ENCODE data around the gene LBHD2. TPM values are rescaled to one million over a fixed set of nuclear protein-coding genes. Genes with fewer than 3 reads are reported as not detected.

LBHD2 gene
- total and polyA plus RNA-seq, 4 donors: 0.47 to 0.53 TPM; not detected in 2

DNA sequence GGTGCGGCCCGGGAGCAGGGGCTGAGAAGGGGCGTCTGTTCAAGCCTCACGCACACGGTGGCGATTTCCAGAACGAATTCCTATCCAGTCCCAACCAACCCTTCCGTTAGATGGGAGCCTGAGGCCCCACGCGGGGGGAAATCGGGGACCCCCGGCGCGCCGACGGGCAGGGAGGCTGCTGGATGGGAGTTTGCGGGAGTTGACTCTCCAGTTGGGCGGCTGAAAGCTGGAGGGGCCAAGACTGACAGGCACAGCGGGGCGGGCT is 20.3 kb downstream of the LBHD2 start:
- Histone ChIP-seq H3K27ac (ENCODE audit: low read depth in 1 of 2, low read length in 2 of 2) (peak overlapping the region in 1 of 2 donors; percentile 70), H3K9ac (ENCODE audit: low read depth in 1 of 2, low read length in 2 of 2) (no peak overlapping the region), H3K4me1 (ENCODE audit: control insufficient read depth in 4 of 4, insufficient read depth in 4 of 4, low read length in 3 of 4) (peaks cover 33 to 90% (median 74%) of the 10 kb centered on the region in 4 donors), H3K36me3 (ENCODE audit: control insufficient read depth in 4 of 4, insufficient read depth in 3 of 4, low read depth in 1 of 4, low read length in 3 of 4) (no peaks in the 10 kb centered on the region), H3K27me3 (ENCODE audit: control insufficient read depth in 4 of 4, insufficient read depth in 4 of 4, low read length in 3 of 4) (no peaks in the 10 kb centered on the region), H3K9me3 (ENCODE audit: control insufficient read depth in 4 of 4, low read length in 3 of 4) (no peaks in the 10 kb centered on the region), H3K4me3 (ENCODE audit: low read depth in 1 of 3, low read length in 3 of 3) (peak overlapping the region in 1 of 3 donors; percentile 37)
- no peak for DNase-seq (ENCODE audit: low spot score)
- 41% methylated on average over 20 of the region's 20 CpGs for WGBS
- TF ChIP-seq GABPA (IDR thresholded peaks at IDR 0.05 in 1 of 2, conservative IDR thresholded peaks at IDR 0.05 in 1 of 2) (no peak), EGR1 (IDR thresholded peaks at IDR 0.05; ENCODE audit: low read depth in 2 of 2) (no peak), RXRA (IDR thresholded peaks at IDR 0.05) (no peak), FOXA1 (IDR thresholded peaks at IDR 0.05) (no peak), YY1 (IDR thresholded peaks at IDR 0.05) (no peak), NR2F2 (IDR thresholded peaks at IDR 0.05) (no peak), SP1 (IDR thresholded peaks at IDR 0.05) (no peak), HNF4G (IDR thresholded peaks at IDR 0.05) (no peak), HNF4A (conservative IDR thresholded peaks at IDR 0.05) (no peak), RAD21 (IDR thresholded peaks at IDR 0.05) (no peak)
- TF ChIP-seq, protein P1, sequence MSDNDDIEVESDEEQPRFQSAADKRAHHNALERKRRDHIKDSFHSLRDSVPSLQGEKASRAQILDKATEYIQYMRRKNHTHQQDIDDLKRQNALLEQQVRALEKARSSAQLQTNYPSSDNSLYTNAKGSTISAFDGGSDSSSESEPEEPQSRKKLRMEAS (IDR thresholded peaks at IDR 0.05): no peak
- TF ChIP-seq, protein P2, sequence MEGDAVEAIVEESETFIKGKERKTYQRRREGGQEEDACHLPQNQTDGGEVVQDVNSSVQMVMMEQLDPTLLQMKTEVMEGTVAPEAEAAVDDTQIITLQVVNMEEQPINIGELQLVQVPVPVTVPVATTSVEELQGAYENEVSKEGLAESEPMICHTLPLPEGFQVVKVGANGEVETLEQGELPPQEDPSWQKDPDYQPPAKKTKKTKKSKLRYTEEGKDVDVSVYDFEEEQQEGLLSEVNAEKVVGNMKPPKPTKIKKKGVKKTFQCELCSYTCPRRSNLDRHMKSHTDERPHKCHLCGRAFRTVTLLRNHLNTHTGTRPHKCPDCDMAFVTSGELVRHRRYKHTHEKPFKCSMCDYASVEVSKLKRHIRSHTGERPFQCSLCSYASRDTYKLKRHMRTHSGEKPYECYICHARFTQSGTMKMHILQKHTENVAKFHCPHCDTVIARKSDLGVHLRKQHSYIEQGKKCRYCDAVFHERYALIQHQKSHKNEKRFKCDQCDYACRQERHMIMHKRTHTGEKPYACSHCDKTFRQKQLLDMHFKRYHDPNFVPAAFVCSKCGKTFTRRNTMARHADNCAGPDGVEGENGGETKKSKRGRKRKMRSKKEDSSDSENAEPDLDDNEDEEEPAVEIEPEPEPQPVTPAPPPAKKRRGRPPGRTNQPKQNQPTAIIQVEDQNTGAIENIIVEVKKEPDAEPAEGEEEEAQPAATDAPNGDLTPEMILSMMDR (IDR thresholded peaks at IDR 0.05; ENCODE audit: low read depth, low read length, missing input control): no peak
- TF ChIP-seq, protein P3, sequence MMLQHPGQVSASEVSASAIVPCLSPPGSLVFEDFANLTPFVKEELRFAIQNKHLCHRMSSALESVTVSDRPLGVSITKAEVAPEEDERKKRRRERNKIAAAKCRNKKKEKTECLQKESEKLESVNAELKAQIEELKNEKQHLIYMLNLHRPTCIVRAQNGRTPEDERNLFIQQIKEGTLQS (IDR thresholded peaks at IDR 0.05): no peak
- TF ChIP-seq, protein P4, sequence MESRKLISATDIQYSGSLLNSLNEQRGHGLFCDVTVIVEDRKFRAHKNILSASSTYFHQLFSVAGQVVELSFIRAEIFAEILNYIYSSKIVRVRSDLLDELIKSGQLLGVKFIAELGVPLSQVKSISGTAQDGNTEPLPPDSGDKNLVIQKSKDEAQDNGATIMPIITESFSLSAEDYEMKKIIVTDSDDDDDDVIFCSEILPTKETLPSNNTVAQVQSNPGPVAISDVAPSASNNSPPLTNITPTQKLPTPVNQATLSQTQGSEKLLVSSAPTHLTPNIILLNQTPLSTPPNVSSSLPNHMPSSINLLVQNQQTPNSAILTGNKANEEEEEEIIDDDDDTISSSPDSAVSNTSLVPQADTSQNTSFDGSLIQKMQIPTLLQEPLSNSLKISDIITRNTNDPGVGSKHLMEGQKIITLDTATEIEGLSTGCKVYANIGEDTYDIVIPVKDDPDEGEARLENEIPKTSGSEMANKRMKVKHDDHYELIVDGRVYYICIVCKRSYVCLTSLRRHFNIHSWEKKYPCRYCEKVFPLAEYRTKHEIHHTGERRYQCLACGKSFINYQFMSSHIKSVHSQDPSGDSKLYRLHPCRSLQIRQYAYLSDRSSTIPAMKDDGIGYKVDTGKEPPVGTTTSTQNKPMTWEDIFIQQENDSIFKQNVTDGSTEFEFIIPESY (IDR thresholded peaks at IDR 0.05): no peak

DNA sequence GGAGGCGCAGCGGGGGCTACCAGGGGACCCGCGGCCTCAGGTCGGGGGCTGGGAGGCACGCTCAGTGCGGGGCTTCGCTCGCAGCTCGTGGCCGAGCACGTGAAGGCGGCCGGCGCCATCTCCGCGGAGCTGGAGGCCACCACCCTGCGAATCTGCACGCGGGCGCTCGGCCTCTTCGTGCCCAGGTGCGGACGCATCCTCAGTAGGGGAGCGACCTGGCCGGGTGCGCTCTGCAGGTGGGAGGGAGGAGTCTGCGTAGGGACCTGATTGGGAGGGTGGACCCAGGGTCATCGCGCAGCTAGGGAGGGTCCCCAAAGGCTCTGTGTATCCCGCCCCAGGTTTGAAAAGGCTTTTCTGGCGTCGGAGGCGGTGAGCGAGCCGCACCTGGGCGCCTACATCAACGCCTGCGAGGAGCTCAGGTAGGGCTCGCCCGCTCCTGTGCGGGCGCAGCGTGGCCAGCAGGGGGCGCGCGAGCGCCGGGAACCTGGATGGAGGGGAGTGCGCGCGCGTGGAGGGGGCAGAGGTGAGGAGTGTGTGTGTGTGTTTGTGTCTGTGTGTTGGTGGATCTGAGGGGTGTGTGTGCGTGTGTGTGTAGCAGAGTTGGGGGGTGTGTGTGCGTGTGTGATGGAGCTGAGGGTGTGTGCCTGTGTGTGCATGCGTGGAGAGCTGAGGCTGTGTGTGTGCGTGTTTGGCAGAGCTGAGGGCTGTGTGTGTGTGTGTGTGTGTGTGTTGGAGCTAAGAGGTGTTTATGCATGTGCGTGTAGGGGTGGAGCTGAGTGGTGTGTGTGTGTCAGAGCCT is 20.8 kb downstream of the LBHD2 start:
- H3K9me3 ChIP-seq (ENCODE audit: control insufficient read depth in 4 of 4, low read length in 3 of 4): no peaks in the 10 kb centered on the region
- H3K27me3 ChIP-seq (ENCODE audit: control insufficient read depth in 4 of 4, insufficient read depth in 4 of 4, low read length in 3 of 4): no peaks in the 10 kb centered on the region
- peak; percentile 80 for DNase-seq (ENCODE audit: low spot score)
- peaks cover 0 to 3% (median 0%) of the 10 kb centered on the region in 4 donors for H3K36me3 ChIP-seq (ENCODE audit: control insufficient read depth in 4 of 4, insufficient read depth in 3 of 4, low read depth in 1 of 4, low read length in 3 of 4)
- no peak overlapping the region for H3K4me3 ChIP-seq (ENCODE audit: low read depth in 1 of 3, low read length in 3 of 3)
- H3K4me1 ChIP-seq (ENCODE audit: control insufficient read depth in 4 of 4, insufficient read depth in 4 of 4, low read length in 3 of 4): peaks cover 34 to 87% (median 73%) of the 10 kb centered on the region in 4 donors
- H3K9ac ChIP-seq (ENCODE audit: low read depth in 1 of 2, low read length in 2 of 2): no peak overlapping the region
- peak overlapping the region in 1 of 2 donors; percentile 70 for H3K27ac ChIP-seq (ENCODE audit: low read depth in 1 of 2, low read length in 2 of 2)
- WGBS: 16% methylated on average over 59 of the region's 59 CpGs
- no peak for TF ChIP-seq FOXA1 (IDR thresholded peaks at IDR 0.05)
- TF ChIP-seq, protein P4 (IDR thresholded peaks at IDR 0.05): no peak
- no peak for TF ChIP-seq HNF4G (IDR thresholded peaks at IDR 0.05)
- TF ChIP-seq, protein P2 (IDR thresholded peaks at IDR 0.05; ENCODE audit: low read depth, low read length, missing input control): peak; percentile 94
- TF ChIP-seq RXRA (IDR thresholded peaks at IDR 0.05): no peak
- peak; percentile 85 to 92 for TF ChIP-seq RAD21 (IDR thresholded peaks at IDR 0.05)
- TF ChIP-seq SP1 (IDR thresholded peaks at IDR 0.05): no peak
- TF ChIP-seq YY1 (IDR thresholded peaks at IDR 0.05): no peak
- TF ChIP-seq, protein P5, sequence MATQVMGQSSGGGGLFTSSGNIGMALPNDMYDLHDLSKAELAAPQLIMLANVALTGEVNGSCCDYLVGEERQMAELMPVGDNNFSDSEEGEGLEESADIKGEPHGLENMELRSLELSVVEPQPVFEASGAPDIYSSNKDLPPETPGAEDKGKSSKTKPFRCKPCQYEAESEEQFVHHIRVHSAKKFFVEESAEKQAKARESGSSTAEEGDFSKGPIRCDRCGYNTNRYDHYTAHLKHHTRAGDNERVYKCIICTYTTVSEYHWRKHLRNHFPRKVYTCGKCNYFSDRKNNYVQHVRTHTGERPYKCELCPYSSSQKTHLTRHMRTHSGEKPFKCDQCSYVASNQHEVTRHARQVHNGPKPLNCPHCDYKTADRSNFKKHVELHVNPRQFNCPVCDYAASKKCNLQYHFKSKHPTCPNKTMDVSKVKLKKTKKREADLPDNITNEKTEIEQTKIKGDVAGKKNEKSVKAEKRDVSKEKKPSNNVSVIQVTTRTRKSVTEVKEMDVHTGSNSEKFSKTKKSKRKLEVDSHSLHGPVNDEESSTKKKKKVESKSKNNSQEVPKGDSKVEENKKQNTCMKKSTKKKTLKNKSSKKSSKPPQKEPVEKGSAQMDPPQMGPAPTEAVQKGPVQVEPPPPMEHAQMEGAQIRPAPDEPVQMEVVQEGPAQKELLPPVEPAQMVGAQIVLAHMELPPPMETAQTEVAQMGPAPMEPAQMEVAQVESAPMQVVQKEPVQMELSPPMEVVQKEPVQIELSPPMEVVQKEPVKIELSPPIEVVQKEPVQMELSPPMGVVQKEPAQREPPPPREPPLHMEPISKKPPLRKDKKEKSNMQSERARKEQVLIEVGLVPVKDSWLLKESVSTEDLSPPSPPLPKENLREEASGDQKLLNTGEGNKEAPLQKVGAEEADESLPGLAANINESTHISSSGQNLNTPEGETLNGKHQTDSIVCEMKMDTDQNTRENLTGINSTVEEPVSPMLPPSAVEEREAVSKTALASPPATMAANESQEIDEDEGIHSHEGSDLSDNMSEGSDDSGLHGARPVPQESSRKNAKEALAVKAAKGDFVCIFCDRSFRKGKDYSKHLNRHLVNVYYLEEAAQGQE (IDR thresholded peaks at IDR 0.05): no peak
- TF ChIP-seq GABPA (IDR thresholded peaks at IDR 0.05 in 1 of 2, conservative IDR thresholded peaks at IDR 0.05 in 1 of 2): no peak
- no peak for TF ChIP-seq EGR1 (IDR thresholded peaks at IDR 0.05; ENCODE audit: low read depth in 2 of 2)
- TF ChIP-seq TAF1 (conservative IDR thresholded peaks at IDR 0.05): no peak
- TF ChIP-seq NR2F2 (IDR thresholded peaks at IDR 0.05): peak; percentile 62
- TF ChIP-seq, protein P3 (IDR thresholded peaks at IDR 0.05): no peak
- TF ChIP-seq JUND (IDR thresholded peaks at IDR 0.05): no peak
